HG03457 (cell line): ENCODE data around the gene CNFN.
A peak's percentile ranks its signal among the peaks of the same experiment; 100 is the strongest.

Experiments used
- ATAC-seq: cut with Tn5 transposase; IDR thresholded peaks from one replicate; pipeline ENCODE4 v1.9.1; 2021; ENCODE audit warnings: moderate number of reproducible peaks; ENCODE audit not compliant: unreplicated experiment

The CNFN gene

GRCh38 chr19:42389899-42390298, at the start of gene CNFN:
TSS of gene CNFN (minus strand) at chr19:42390297. CDS start at chr19:42389037, 1,260 bp downstream.
- ATAC-seq = no peak

GRCh38 chr19:42436006-42436405, 45.9 kb upstream of the CNFN start:
- no peak for ATAC-seq

GRCh38 chr19:42435316-42435715, 45.2 kb upstream of the CNFN start:
- no peak for ATAC-seq

GRCh38 chr19:42433503-42434260, 43.6 kb upstream of the CNFN start:
- no peak for ATAC-seq

GRCh38 chr19:42431486-42431885, 41.4 kb upstream of the CNFN start:
- ATAC-seq = no peak

GRCh38 chr19:42428676-42429075, 38.6 kb upstream of the CNFN start:
- ATAC-seq = no peak

- no peak for ATAC-seq
Observed at GRCh38 chr19:42427313-42427712, 37.2 kb upstream of the CNFN start, which contains the start of gene LIPE. TSS of gene LIPE (minus strand) at chr19:42427388. CDS start at chr19:42427149, 239 bp downstream.

- no peak for ATAC-seq
Observed at GRCh38 chr19:42426643-42427042, 36.5 kb upstream of the CNFN start.

GRCh38 chr19:42424712-42425131, 34.6 kb upstream of the CNFN start:
- ATAC-seq = no peak

GRCh38 chr19:42424345-42424707, 34.2 kb upstream of the CNFN start:
- no peak for ATAC-seq

- ATAC-seq = peak; percentile 70
Observed at GRCh38 chr19:42423462-42424344, 33.6 kb upstream of the CNFN start.

GRCh38 chr19:42422901-42423461, 32.9 kb upstream of the CNFN start:
- peak; percentile 28 for ATAC-seq

- no peak for ATAC-seq
Observed at GRCh38 chr19:42422092-42422900, 32.2 kb upstream of the CNFN start.

- ATAC-seq = no peak
Observed at GRCh38 chr19:42421591-42422031, 31.5 kb upstream of the CNFN start.

- no peak for ATAC-seq
Observed at GRCh38 chr19:42421101-42421500, 31.0 kb upstream of the CNFN start.

GRCh38 chr19:42420055-42420544, 30.0 kb upstream of the CNFN start:
- no peak for ATAC-seq

GRCh38 chr19:42419309-42419708, 29.2 kb upstream of the CNFN start:
- no peak for ATAC-seq

- no peak for ATAC-seq
Observed at GRCh38 chr19:42412661-42413076, 22.6 kb upstream of the CNFN start.

- no peak for ATAC-seq
Observed at GRCh38 chr19:42412227-42412626, 22.1 kb upstream of the CNFN start.

GRCh38 chr19:42411581-42412178, 21.6 kb upstream of the CNFN start:
- no peak for ATAC-seq
